Vagina (tissue), 2 donors: ENCODE results near the gene GIPC2.

ENCODE experiments used
- CTCF ChIP-seq, 3 experiments: fragments of 450-650 bp in 2 of 3; fragments of 200-600 bp in 1 of 3; sonication (generic) in 1 of 3; IDR thresholded peaks; one replicate each; pipeline ENCODE4 v1.5.1; 2017 to 2019; ENCODE audit warnings: antibody characterized with exemption in 3 of 3, mild to moderate bottlenecking in 2 of 3, moderate library complexity in 2 of 3
- POLR2A ChIP-seq, 2 donors: fragments of 450-650 bp; IDR thresholded peaks; one replicate each; pipeline ENCODE4 v1.6.1; 2017; ENCODE audit warnings: antibody characterized with exemption in 2 of 2, mild to moderate bottlenecking in 2 of 2, moderate library complexity in 2 of 2

GRCh38 chr1:78142736-78143135, 97.0 kb downstream of the GIPC2 start:
- TF ChIP-seq POLR2A (IDR thresholded peaks at IDR 0.05) (no peak), CTCF (IDR thresholded peaks at IDR 0.05) (no peak)
